NB4 (cell line): ENCODE data around the gene SLC35B4.

Experiments used
- CTCF ChIP-seq: IDR thresholded peaks from one replicate; pipeline ENCODE4 v1.5.1; 2012; ENCODE audit warnings: low read depth, low read length
- MYC ChIP-seq: IDR thresholded peaks from 2 replicates; pipeline ENCODE4 v1.6.1; 2011; ENCODE audit warnings: low read depth, low read length
- POLR2A ChIP-seq: IDR thresholded peaks from 2 replicates; pipeline ENCODE4 v1.6.1; 2011; ENCODE audit warnings: mild to moderate bottlenecking; ENCODE audit not compliant: insufficient read length; ENCODE audit errors: extremely low read depth

GRCh38 chr7:134357486-134357885 is 40.8 kb upstream of the SLC35B4 start:
- TF ChIP-seq POLR2A = no peak
- peak; percentile 5 for TF ChIP-seq CTCF
- no peak for TF ChIP-seq MYC
